H1 (cell line): ENCODE data around the gene SPOCD1. TPM values are rescaled to one million over a fixed set of nuclear protein-coding genes. Genes with fewer than 3 reads are reported as not detected.

Experiments used
- EGR1 ChIP-seq: IDR thresholded peaks from 2 replicates; pipeline ENCODE4 v1.6.1; 2011; ENCODE audit warnings: low read depth, low read length, borderline replicate concordance
- HDAC2 ChIP-seq, 2 experiments: fragments of 300-600 bp in 1 of 2; sonication (generic) in 1 of 2; IDR thresholded peaks; 2 replicates each; pipeline ENCODE4 v1.6.1; 2011 to 2012; ENCODE audit warnings: low read depth in 2 of 2, low read length in 2 of 2, mild to moderate bottlenecking in 2 of 2, moderate library complexity in 2 of 2, borderline replicate concordance in 1 of 2, inconsistent platforms in 1 of 2
- HDAC6 ChIP-seq: IDR thresholded peaks from one replicate; pipeline ENCODE4 v1.7.1; 2012; ENCODE audit warnings: low read depth, mild to moderate bottlenecking, inconsistent platforms, low read length, moderate library complexity
- RBBP5 ChIP-seq: IDR thresholded peaks from 2 replicates; pipeline ENCODE4 v1.7.1; 2012; ENCODE audit warnings: low read depth, mild to moderate bottlenecking, inconsistent platforms, low read length, moderate library complexity, borderline replicate concordance
- polyA plus RNA-seq, 7 experiments: library from polyadenylated mRNA; depleted of rRNA in 3 of 7; stranded (reverse) in 5 of 7; unstranded in 2 of 7; fragments of >200 nt in 5 of 7; fragments of 200-250 nt in 2 of 7; gene quantifications; 1 replicate in 5 of 7; 2 replicates in 1 of 7; 4 replicates in 1 of 7; pipeline versions ENCODE4 v1.2.1 to v1.2.3, GENCODE V29; 2011 to 2013; ENCODE audit warnings: missing spikeins in 2 of 7, mixed read lengths in 2 of 7
- total RNA-seq: library from RNA; stranded (reverse); fragmentation: NEBNext Ultra II Directional; extraction: Animal tissue kit (Norgen Biotek cat#: 25700); gene quantifications from 2 replicates; pipeline ENCODE4 v1.2.1, GENCODE V29; 2021
- TF ChIP-seq, protein P1 (sequence below): fragments of 300-600 bp; sonication (generic); IDR thresholded peaks from 2 replicates; pipeline ENCODE4 v1.7.1; 2012; ENCODE audit warnings: low read length, moderate library complexity, mild to moderate bottlenecking, inconsistent platforms; ENCODE audit not compliant: insufficient replicate concordance

SPOCD1 gene
- total and polyA plus RNA-seq, 2 of the 8 experiments (the other 6 are each of a cell fraction or from before 2014, with no cell fraction given) = 1.8 to 2.9 TPM

DNA sequence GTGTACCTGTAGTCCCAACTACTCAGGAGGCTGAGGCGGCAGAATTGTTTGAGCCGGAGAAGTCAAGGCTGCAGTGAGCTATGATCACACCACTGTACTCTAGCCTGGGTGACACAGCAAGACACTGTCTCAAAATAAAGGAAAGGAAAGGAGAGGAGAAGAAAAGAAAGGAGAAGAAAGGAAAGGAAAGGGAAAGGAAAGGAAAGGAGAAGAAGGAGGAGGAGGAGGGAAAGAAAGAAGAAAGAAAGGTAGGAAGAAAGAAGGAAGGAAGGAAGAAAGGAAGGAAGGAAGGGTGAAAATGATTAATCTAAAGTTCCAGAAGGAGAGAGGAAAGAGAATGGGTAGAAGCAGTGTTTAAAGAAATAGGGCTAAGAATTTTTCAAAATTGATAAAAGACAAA is 12.2 kb downstream of the SPOCD1 start (continued):
- TF ChIP-seq, protein P1, sequence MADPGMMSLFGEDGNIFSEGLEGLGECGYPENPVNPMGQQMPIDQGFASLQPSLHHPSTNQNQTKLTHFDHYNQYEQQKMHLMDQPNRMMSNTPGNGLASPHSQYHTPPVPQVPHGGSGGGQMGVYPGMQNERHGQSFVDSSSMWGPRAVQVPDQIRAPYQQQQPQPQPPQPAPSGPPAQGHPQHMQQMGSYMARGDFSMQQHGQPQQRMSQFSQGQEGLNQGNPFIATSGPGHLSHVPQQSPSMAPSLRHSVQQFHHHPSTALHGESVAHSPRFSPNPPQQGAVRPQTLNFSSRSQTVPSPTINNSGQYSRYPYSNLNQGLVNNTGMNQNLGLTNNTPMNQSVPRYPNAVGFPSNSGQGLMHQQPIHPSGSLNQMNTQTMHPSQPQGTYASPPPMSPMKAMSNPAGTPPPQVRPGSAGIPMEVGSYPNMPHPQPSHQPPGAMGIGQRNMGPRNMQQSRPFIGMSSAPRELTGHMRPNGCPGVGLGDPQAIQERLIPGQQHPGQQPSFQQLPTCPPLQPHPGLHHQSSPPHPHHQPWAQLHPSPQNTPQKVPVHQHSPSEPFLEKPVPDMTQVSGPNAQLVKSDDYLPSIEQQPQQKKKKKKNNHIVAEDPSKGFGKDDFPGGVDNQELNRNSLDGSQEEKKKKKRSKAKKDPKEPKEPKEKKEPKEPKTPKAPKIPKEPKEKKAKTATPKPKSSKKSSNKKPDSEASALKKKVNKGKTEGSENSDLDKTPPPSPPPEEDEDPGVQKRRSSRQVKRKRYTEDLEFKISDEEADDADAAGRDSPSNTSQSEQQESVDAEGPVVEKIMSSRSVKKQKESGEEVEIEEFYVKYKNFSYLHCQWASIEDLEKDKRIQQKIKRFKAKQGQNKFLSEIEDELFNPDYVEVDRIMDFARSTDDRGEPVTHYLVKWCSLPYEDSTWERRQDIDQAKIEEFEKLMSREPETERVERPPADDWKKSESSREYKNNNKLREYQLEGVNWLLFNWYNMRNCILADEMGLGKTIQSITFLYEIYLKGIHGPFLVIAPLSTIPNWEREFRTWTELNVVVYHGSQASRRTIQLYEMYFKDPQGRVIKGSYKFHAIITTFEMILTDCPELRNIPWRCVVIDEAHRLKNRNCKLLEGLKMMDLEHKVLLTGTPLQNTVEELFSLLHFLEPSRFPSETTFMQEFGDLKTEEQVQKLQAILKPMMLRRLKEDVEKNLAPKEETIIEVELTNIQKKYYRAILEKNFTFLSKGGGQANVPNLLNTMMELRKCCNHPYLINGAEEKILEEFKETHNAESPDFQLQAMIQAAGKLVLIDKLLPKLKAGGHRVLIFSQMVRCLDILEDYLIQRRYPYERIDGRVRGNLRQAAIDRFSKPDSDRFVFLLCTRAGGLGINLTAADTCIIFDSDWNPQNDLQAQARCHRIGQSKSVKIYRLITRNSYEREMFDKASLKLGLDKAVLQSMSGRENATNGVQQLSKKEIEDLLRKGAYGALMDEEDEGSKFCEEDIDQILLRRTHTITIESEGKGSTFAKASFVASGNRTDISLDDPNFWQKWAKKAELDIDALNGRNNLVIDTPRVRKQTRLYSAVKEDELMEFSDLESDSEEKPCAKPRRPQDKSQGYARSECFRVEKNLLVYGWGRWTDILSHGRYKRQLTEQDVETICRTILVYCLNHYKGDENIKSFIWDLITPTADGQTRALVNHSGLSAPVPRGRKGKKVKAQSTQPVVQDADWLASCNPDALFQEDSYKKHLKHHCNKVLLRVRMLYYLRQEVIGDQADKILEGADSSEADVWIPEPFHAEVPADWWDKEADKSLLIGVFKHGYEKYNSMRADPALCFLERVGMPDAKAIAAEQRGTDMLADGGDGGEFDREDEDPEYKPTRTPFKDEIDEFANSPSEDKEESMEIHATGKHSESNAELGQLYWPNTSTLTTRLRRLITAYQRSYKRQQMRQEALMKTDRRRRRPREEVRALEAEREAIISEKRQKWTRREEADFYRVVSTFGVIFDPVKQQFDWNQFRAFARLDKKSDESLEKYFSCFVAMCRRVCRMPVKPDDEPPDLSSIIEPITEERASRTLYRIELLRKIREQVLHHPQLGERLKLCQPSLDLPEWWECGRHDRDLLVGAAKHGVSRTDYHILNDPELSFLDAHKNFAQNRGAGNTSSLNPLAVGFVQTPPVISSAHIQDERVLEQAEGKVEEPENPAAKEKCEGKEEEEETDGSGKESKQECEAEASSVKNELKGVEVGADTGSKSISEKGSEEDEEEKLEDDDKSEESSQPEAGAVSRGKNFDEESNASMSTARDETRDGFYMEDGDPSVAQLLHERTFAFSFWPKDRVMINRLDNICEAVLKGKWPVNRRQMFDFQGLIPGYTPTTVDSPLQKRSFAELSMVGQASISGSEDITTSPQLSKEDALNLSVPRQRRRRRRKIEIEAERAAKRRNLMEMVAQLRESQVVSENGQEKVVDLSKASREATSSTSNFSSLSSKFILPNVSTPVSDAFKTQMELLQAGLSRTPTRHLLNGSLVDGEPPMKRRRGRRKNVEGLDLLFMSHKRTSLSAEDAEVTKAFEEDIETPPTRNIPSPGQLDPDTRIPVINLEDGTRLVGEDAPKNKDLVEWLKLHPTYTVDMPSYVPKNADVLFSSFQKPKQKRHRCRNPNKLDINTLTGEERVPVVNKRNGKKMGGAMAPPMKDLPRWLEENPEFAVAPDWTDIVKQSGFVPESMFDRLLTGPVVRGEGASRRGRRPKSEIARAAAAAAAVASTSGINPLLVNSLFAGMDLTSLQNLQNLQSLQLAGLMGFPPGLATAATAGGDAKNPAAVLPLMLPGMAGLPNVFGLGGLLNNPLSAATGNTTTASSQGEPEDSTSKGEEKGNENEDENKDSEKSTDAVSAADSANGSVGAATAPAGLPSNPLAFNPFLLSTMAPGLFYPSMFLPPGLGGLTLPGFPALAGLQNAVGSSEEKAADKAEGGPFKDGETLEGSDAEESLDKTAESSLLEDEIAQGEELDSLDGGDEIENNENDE = no peak
- TF ChIP-seq RBBP5 (no peak), HDAC2 (IDR thresholded peaks at IDR 0.05; ENCODE audit: borderline replicate concordance in 1 of 2, low read depth in 2 of 2, low read length in 2 of 2) (no peak), EGR1 (no peak), HDAC6 (no peak)
